GM23248 (cell line): ENCODE data around the gene COL4A4. TPM values are rescaled to one million over a fixed set of nuclear protein-coding genes. Genes with fewer than 3 reads are reported as not detected.
A peak's percentile ranks its signal among the peaks of the same experiment; 100 is the strongest.

Experiments
- DNase-seq: peaks from one replicate; pipeline ENCODE4 v3.0.0-alpha.2; 2015
- H2AFZ ChIP-seq: fragments of 200-600 bp; sonication (generic); 2 replicates; pipeline ENCODE4 v1.6.1; 2016; ENCODE audit warnings: antibody characterized with exemption
- H3F3A ChIP-seq: fragments of 200-600 bp; sonication (generic); 2 replicates; pipeline ENCODE4 v1.6.1; 2016; ENCODE audit warnings: mild to moderate bottlenecking, antibody characterized with exemption, mixed run types; ENCODE audit not compliant: insufficient read depth
- H3K27ac ChIP-seq: fragments of 200-600 bp; sonication (generic); 2 replicates; pipeline ENCODE4 v1.5.1; 2016; ENCODE audit warnings: mild to moderate bottlenecking
- H3K27me3 ChIP-seq: fragments of 200-600 bp; sonication (generic); replicated peaks from 2 replicates; pipeline ENCODE4 v1.6.1; 2016; ENCODE audit warnings: mild to moderate bottlenecking; ENCODE audit not compliant: insufficient read depth
- H3K36me3 ChIP-seq: fragments of 200-600 bp; sonication (generic); 2 replicates; pipeline ENCODE4 v1.6.1; 2016; ENCODE audit warnings: low read depth, mild to moderate bottlenecking
- H3K4me1 ChIP-seq: fragments of 200-600 bp; sonication (generic); 2 replicates; pipeline ENCODE4 v1.6.1; 2016; ENCODE audit warnings: mild to moderate bottlenecking; ENCODE audit not compliant: insufficient read depth
- H3K4me2 ChIP-seq: fragments of 200-600 bp; sonication (generic); one replicate; pipeline ENCODE4 v1.6.1; 2016; ENCODE audit warnings: mild to moderate bottlenecking; ENCODE audit not compliant: unreplicated experiment
- H3K4me3 ChIP-seq: fragments of 200-600 bp; sonication (generic); 2 replicates; pipeline ENCODE4 v1.5.1; 2016; ENCODE audit warnings: mild to moderate bottlenecking
- H3K79me2 ChIP-seq: fragments of 200-600 bp; sonication (generic); 2 replicates; pipeline ENCODE4 v1.6.1; 2016; ENCODE audit warnings: mild to moderate bottlenecking; ENCODE audit not compliant: insufficient read depth
- H3K9ac ChIP-seq: fragments of 200-600 bp; sonication (generic); 2 replicates; pipeline ENCODE4 v1.6.1; 2016; ENCODE audit warnings: mild to moderate bottlenecking
- H3K9me2 ChIP-seq: fragments of 200-600 bp; sonication (generic); 2 replicates; pipeline ENCODE4 v1.6.1; 2016; ENCODE audit warnings: mixed run types, mild to moderate bottlenecking, moderate library complexity; ENCODE audit not compliant: insufficient read depth
- H3K9me3 ChIP-seq: fragments of 200-600 bp; sonication (generic); one replicate; pipeline ENCODE4 v1.6.1; 2017; ENCODE audit warnings: low read depth
- H4K20me1 ChIP-seq: fragments of 200-600 bp; sonication (generic); 2 replicates; pipeline ENCODE4 v1.6.0; 2016; ENCODE audit not compliant: insufficient read depth
- EZH2 ChIP-seq: fragments of 200-600 bp; sonication (generic); IDR thresholded peaks from 2 replicates; pipeline ENCODE4 v1.6.1; 2018; ENCODE audit warnings: antibody characterized with exemption, mild to moderate bottlenecking; ENCODE audit not compliant: insufficient read depth, poor library complexity, severe bottlenecking
- EZH2phosphoT487 ChIP-seq: fragments of 200-600 bp; sonication (generic); IDR thresholded peaks from 2 replicates; pipeline ENCODE4 v1.6.1; 2018; ENCODE audit warnings: antibody characterized with exemption, moderate library complexity, mild to moderate bottlenecking, low read depth; ENCODE audit not compliant: insufficient read depth
- WGBS, 2 experiments: methylation state at CpG; one replicate each; pipeline ENCODE4 v1.1.6; 2015 to 2017; ENCODE audit warnings: low lambda C conversion rate in 2 of 2, low coverage in 1 of 2; ENCODE audit errors: missing lambda C conversion rate in 2 of 2; 5-methylcytosine and 5-hydroxymethylcytosine counted together
- in situ Hi-C: fragments of 300-500 bp; cut with MboI; formaldehyde crosslinking; loops from 2 replicates; pipeline ENCODE4 v1.15.0; 2020
- polyA plus RNA-seq: library from polyadenylated mRNA; unstranded; fragments of >200 nt; fragmentation: Nextera tagmentation; extraction: Ambion mirVana; gene quantifications from 2 replicates; pipeline ENCODE4 v1.2.1, GENCODE V29; 2016
- total RNA-seq: library from RNA; depleted of rRNA; stranded (reverse); fragments of >200 nt; shearing (Covaris generic); gene quantifications from 2 replicates; pipeline ENCODE4 v1.2.3, GENCODE V29; 2014

Gene COL4A4
- total and polyA plus RNA-seq, 2 experiments from 2014 or later: 0.36 to 0.76 TPM

GRCh38 chr2:226971084-226971483 lies 192.9 kb downstream of the COL4A4 start:
- Histone ChIP-seq H4K20me1 (no peaks in the 10 kb centered on the region), H3K4me3 (0 out of 2 replicates have a peak overlapping the region, but pooled peaks have one; percentile 52), H2AFZ (no peak overlapping the region; the same call in 1 of the 2 replicates), H3K4me2 (peak overlapping the region; percentile 72), H3K27me3 (no peaks in the 10 kb centered on the region), H3K36me3 (no peaks in the 10 kb centered on the region), H3K9me2 (no peaks in the 10 kb centered on the region), H3K9me3 (no peaks in the 10 kb centered on the region), H3F3A (peaks cover 19% of the 10 kb centered on the region), H3K4me1 (peaks cover 24% of the 10 kb centered on the region), H3K79me2 (no peaks in the 10 kb centered on the region), H3K27ac (no peak overlapping the region), H3K9ac (no peak overlapping the region)
- 73% methylated on average over 6 of the region's 6 CpGs for WGBS, 2 experiments
- no peak for DNase-seq
- no peak for TF ChIP-seq EZH2
- no peak for TF ChIP-seq EZH2phosphoT487
- in situ Hi-C loops: no loop called here

- no peaks in the 10 kb centered on the region for H3K27me3 ChIP-seq
- in situ Hi-C loops: no loop called here
- no peaks in the 10 kb centered on the region for H3K79me2 ChIP-seq
- H3K4me2 ChIP-seq: peak overlapping the region; percentile 72
- no peak overlapping the region for H3K27ac ChIP-seq
- 39 to 43% methylated on average over 3 of the region's 3 CpGs for WGBS, 2 experiments
- H4K20me1 ChIP-seq: no peaks in the 10 kb centered on the region
- peak overlapping the region; percentile 31 for H2AFZ ChIP-seq
- peaks cover 19% of the 10 kb centered on the region for H3F3A ChIP-seq
- TF ChIP-seq EZH2phosphoT487 (no peak), EZH2 (no peak)
- H3K36me3 ChIP-seq: no peaks in the 10 kb centered on the region
- H3K9me3 ChIP-seq: no peaks in the 10 kb centered on the region
- H3K9ac ChIP-seq: peak overlapping the region; percentile 25; the same call in 1 of the 2 replicates
- peak overlapping the region; percentile 52 for H3K4me3 ChIP-seq
- DNase-seq: peak; percentile 15
- peaks cover 24% of the 10 kb centered on the region for H3K4me1 ChIP-seq
- H3K9me2 ChIP-seq: no peaks in the 10 kb centered on the region
Measured at GRCh38 chr2:226970362-226970761, 193.6 kb downstream of the COL4A4 start.

DNA sequence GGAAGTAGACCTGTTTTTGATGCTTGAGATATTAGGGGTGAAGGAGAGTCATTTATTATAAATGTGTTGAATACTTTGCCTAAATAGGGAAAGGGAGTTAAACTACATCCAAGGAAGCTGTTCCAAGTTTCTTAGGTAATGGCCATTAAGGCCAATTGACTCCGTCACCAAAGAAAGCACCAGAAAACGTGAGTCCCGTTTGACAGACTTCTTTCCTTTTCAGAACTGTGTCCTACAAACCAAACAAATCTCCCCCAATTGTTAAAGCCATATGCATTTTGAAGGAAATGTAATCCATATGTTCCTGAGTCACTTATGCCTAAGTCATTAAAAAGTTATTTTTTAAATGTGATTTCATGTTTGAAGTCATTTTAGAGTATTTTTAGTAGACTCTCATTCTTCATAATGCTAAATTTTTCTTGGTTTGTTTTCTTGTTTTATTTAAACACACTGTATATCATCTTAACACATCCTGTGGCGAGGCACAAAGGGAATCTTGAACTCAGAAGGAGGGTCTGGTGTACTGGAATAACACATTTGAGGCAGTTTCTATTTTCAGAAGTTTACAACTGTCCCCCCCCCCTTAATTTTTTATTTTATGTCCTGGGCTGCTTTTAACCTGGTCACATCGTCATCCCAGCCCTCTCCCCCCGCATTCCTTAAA lies 194.5 kb downstream of the COL4A4 start:
- 3 to 6% methylated on average over 6 of the region's 6 CpGs for WGBS, 2 experiments
- no peaks in the 10 kb centered on the region for H3K9me3 ChIP-seq
- H3K4me3 ChIP-seq: peak overlapping the region; percentile 52
- peaks cover 24% of the 10 kb centered on the region for H3K4me1 ChIP-seq
- in situ Hi-C loops: no loop called here
- H3K79me2 ChIP-seq: no peaks in the 10 kb centered on the region
- H4K20me1 ChIP-seq: no peaks in the 10 kb centered on the region
- peak overlapping the region; percentile 40 for H3K27ac ChIP-seq
- H3K9ac ChIP-seq: peak overlapping the region; percentile 25; the same call in 1 of the 2 replicates
- TF ChIP-seq EZH2phosphoT487: no peak
- TF ChIP-seq EZH2: no peak
- H3K27me3 ChIP-seq: no peaks in the 10 kb centered on the region
- peak overlapping the region; percentile 32 for H2AFZ ChIP-seq
- no peaks in the 10 kb centered on the region for H3K36me3 ChIP-seq
- peak overlapping the region; percentile 72 for H3K4me2 ChIP-seq
- DNase-seq: peak; percentile 63
- peaks cover 19% of the 10 kb centered on the region for H3F3A ChIP-seq
- H3K9me2 ChIP-seq: no peaks in the 10 kb centered on the region

- H3K4me1 ChIP-seq: peaks cover 26% of the 10 kb centered on the region
- TF ChIP-seq EZH2 (no peak), EZH2phosphoT487 (no peak)
- in situ Hi-C loops: no loop called here
- H3K36me3 ChIP-seq: no peaks in the 10 kb centered on the region
- no peak overlapping the region for H2AFZ ChIP-seq
- H3F3A ChIP-seq: peaks cover 19% of the 10 kb centered on the region
- no peaks in the 10 kb centered on the region for H3K79me2 ChIP-seq
- 96 to 100% methylated on average over 1 of the region's 1 CpG for WGBS, 2 experiments
- H3K4me3 ChIP-seq: no peak overlapping the region
- no peaks in the 10 kb centered on the region for H3K9me2 ChIP-seq
- H3K4me2 ChIP-seq: no peak overlapping the region
- no peaks in the 10 kb centered on the region for H3K9me3 ChIP-seq
- H3K27me3 ChIP-seq: no peaks in the 10 kb centered on the region
- no peaks in the 10 kb centered on the region for H4K20me1 ChIP-seq
- H3K9ac ChIP-seq: no peak overlapping the region
- no peak overlapping the region for H3K27ac ChIP-seq
- DNase-seq: no peak
Measured at GRCh38 chr2:226965376-226965775, 198.6 kb downstream of the COL4A4 start.
